Right lung (tissue), 5 donors: ENCODE results near the gene CCN5. TPM values are rescaled to one million over a fixed set of nuclear protein-coding genes. Genes with fewer than 3 reads are reported as not detected.
A peak's percentile ranks its signal among the peaks of the same experiment; 100 is the strongest.

Source experiments
- DNase-seq, 2 donors: peaks; one replicate each; pipeline ENCODE4 v3.0.0-alpha.2; 2013
- polyA plus RNA-seq, 5 donors: library from polyadenylated mRNA; unstranded; fragments of 120-200 nt; gene quantifications; one replicate each; pipeline versions ENCODE4 v1.2.1 to v1.2.3, GENCODE V29; 2013; ENCODE audit warnings: inconsistent platforms in 1 of 5, low replicate concordance in 1 of 5; ENCODE audit not compliant: insufficient read length in 5 of 5, insufficient read depth in 1 of 5

Gene CCN5
- polyA plus RNA-seq, 5 donors: 0.27 to 0.43 (median 0.36) TPM

GRCh38 chr20:44715499-44716308 is 535 bp downstream of the CCN5 start:
- no peak for DNase-seq

DNA sequence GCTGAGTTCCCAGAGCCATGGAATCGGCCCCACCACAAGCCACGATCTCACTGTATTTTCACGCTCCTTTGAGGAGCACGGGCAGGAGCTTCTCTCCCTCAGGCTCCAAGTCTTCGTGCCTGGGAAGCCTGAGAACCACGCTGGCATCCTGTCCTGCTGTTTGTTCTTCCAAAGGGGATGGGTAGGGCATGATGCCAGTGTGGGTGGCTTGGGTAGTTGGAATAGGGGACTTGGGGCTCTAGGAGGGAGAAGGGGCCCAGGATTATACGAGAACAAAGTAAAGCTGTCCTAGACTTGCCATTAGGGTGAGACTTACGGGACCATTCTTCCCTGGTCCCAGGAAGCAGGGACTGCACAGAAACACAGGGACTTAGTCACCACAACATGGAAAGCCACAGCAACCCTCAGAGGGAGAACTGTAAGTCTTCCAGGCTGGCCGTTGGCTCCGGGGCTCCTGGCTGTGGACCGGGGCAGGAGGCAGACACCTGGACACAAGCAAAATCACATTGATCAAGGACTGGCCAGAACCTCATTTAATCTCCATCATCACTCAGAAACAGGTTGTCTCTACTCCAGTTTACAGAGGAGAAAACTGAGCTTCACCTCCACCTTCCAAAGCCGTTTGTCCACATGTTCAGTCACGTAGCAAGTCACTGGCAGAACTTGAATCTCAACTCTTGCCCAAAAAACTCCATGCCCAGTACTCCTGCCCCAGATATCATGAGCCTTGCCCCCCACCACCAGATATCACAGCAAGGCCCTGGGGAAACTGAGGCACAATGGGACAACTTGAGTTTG is 1.3 kb downstream of the CCN5 start:
- DNase-seq: no peak

DNA sequence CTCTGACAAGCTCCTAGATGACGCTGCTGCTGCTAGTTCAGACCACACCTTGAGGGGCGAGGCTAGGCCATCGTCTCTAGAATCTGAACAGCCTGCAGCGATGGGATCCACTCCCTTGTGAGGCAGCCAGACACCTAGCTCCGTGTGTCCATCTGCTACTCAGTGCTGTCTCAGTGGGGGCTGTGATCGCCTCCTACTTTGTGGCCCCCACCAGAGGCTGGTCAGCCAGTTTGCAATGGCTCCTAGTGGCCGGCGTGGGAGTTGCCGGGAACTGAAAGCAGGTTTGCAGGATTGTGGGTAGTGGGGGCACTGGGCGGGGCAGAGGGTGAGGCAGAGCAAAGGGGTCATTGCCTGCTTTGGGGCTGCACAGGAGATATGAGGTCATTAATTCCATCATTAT is 2.8 kb downstream of the CCN5 start:
- no peak for DNase-seq

DNA sequence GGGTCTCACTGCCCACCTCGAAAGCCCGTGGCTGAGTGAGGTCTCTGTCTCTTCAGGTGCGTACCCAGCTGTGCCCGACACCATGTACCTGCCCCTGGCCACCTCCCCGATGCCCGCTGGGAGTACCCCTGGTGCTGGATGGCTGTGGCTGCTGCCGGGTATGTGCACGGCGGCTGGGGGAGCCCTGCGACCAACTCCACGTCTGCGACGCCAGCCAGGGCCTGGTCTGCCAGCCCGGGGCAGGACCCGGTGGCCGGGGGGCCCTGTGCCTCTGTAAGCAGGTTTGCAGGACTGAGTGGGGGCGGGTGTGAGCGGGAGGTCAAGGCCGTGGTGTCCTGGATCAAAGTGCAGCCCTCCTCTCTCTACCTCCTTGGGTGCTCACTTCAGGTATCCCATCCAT is 4.7 kb downstream of the CCN5 start:
- no peak for DNase-seq

DNA sequence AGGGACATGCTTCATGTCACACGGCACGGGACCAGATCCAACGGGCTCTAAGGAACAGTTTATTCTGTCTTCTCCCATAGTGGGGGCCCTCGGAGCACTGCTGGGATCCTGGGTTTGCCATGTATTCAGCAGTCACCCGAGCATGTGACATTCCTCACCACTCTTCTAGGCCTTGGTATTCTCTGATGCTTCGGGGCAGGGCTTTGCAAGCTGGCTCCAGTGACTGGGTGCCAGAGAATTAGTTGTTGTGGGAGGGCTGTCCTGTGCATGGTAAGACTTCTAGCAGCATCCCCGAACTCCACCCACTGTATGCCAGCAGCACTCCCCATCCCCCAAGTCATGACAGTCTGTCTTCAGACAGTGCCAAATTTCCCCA is 5.4 kb downstream of the CCN5 start:
- no peak for DNase-seq

GRCh38 chr20:44720997-44721784 is 6.0 kb downstream of the CCN5 start:
- DNase-seq: peak in 1 of 2 donors; percentile 75

GRCh38 chr20:44721785-44722054 is 6.6 kb downstream of the CCN5 start:
- no peak for DNase-seq

DNA sequence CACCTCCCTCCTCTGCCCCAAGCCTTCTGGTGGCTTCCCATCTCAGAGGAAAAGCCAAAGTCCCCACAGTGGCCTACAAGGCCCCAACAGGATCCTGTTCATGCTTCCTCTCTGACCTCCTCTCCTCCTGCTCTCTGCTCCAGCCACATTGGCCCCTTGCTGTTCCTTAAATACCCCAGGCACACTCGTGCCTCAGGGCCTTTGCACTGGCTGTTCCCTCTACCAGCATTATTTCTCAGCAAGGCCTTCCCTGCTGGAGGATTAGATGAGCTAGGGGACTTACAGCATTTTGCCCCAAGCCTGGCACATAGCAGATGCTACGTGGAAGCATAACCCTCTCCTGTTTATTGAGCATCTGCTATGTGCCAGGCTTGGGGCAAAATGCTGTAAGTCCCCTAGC is 7.8 kb downstream of the CCN5 start:
- no peak for DNase-seq

GRCh38 chr20:44723391-44723790 is 8.2 kb downstream of the CCN5 start:
- no peak for DNase-seq

GRCh38 chr20:44723798-44724362 is 8.7 kb downstream of the CCN5 start:
- DNase-seq: no peak

GRCh38 chr20:44724423-44725091 is 9.4 kb downstream of the CCN5 start:
- no peak for DNase-seq

- DNase-seq: no peak
These were observed 10.7 kb downstream of the CCN5 start for GRCh38 chr20:44725837-44726236.

GRCh38 chr20:44727039-44727438 is 11.9 kb downstream of the CCN5 start:
- DNase-seq: no peak

DNA sequence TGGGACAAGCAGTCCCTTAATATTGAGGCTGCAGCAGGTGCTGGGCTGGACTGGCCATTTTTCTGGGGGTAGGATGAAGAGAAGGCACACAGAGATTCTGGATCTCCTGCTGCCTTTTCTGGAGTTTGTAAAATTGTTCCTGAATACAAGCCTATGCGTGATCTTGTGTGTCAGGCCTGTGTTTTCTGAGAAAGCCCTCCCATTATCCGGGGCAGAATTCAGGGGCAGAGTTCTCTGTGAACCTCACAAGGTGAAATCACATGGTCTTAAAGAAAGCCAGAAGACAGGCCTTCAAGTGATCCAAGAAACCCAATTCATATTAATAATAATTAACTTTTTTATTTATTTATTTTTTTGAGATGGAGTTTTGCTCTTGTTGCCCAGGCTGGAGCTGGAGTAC is 12.5 kb downstream of the CCN5 start:
- DNase-seq: no peak

GRCh38 chr20:44728801-44729443 is 13.8 kb downstream of the CCN5 start:
- peak in 1 of 2 donors; percentile 41 for DNase-seq

- DNase-seq: no peak
These were observed 15.3 kb downstream of the CCN5 start for GRCh38 chr20:44730441-44730840.

DNA sequence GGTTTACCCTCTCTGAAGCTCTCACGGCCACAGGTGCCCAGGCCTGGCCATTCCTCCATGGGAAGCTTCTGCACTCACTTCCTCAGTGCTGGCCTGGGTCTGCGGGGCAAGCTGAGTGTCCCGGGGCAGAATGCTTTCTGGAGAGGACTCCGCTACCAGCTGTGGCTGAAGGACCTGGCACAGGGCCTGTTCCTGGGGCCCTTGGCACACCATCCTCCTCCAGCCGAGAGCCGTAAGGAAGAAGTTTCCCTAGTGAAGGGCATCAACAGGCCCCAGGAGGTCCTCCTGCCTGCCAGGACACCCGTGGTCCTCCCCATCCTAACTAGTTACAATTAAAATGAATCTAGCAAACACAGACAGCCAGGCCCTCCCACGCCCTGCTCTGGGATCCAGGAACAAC is 16.5 kb downstream of the CCN5 start:
- no peak for DNase-seq

DNA sequence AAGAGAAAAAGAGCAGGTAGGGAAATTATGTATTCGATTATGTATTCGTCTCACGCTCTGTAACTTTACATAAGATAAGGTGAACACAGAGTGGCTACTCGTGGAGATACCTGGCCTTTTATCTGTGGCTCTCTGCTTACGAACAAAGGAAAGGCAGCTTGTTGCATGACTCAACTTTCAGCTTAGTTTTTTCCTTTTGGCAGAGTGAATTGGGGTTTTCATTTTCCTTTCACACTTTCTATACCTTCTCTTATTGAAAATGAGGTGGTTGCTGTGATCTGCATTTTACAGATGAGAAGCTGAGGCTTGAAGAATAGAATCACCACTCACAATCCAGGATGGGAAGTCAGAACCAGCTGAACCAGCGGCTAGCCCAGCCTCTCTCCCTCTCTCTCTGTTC is 17.2 kb downstream of the CCN5 start:
- DNase-seq: no peak

GRCh38 chr20:44733341-44734069 is 18.3 kb downstream of the CCN5 start:
- peak in 1 of 2 donors; percentile 61 for DNase-seq

DNA sequence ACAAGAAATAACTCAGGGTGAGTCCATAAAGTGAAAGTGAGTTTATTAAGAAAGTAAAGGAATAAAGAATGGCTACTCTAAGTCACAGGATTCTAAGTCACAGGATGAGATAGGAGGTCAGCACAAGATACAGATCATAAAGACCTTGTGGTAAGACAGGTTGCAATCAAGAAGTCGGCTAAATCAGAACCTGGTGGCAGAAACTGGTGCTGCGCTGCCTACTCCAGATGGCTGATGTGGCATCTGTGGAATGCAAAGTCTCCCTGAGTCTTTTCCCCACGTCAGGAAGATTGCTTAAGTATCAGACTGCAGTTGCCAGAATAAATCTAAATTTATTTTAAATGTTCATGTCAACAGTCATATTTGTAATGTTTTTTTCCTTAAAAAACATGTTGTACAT is 19.8 kb downstream of the CCN5 start:
- no peak for DNase-seq

- no peak for DNase-seq
These were observed 20.6 kb downstream of the CCN5 start for GRCh38 chr20:44735816-44736169.
